Activated effector memory CD4-positive, alpha-beta T cell treated with Interleukin-2 at 50 U/mL for 16 hours (primary cell): ENCODE measurements around the gene LCE3A.
"Not testable (repeated sequence)": the region's sequence is repeated elsewhere in the genome, so short reads cannot be mapped to it uniquely, and the experiment has no call there.

ENCODE experiments used
- DNase-seq: peaks from one replicate; pipeline ENCODE4 v3.0.0-alpha.2; 2020

Gene LCE3A, protein sequence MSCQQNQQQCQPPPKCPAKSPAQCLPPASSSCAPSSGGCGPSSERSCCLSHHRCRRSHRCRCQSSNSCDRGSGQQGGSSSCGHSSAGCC

DNA sequence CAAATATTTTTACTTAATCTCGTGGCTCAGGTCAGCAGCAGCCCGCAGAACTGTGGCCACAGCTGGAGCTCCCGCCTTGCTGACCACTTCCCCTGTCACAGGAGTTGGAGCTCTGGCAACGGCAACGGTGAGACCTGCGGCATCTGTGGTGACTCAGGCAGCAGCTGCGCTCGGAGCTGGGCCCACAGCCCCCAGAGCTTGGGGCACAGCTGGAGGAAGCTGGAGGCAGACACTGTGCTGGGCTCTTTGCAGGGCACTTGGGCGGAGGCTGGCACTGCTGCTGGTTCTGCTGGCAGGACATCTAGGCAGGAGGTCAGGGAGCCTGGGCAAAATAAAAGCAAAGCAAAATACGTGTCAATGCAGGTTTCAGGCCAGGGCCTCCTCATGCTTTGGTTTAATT lies at the start of gene LCE3A:
Gene LCE3A, minus strand, starts transcription at position 301 of the 400 bp plus-strand sequence. Its CDS starts 0 bp downstream, at position 301.
- DNase-seq: no peak

DNA sequence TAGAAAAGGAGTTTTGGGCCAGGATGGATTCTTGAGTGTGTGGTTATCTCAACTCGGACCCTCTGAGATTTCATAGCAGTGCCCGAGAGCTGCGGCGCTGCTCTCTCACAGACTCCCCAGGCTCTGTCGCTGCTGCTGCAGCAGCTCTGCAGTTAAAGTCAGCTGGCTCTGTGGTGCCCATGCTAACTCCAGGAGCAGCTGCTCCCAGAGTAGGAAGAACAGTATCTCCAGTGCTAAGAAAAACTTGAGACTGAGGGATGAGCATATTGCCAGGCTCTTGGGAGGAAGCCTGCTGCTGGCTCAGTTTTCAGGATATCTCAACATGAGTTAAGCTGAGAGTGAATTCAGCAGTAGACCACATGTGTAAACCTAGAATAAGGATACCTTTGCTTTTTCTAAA lies 44.7 kb upstream of the LCE3A start:
- DNase-seq: no peak

DNA sequence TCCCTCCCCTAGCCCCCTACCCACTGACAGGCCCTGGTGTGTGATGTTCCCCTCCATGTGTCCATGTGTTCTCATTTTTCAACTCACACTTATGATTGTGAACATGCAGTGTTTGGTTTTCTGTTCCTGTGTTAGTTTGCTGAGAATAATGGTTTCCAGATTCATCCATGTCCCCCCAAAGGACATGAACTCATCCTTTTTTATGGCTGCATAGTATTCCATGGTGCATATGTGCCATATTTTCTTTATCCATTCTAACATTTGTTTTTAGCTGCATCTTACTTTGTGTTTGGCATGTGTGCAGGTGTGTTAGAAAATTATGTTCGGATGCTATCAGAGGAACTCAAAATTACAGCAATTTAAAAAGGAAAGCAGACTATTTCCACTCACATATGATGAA lies 43.3 kb upstream of the LCE3A start:
- DNase-seq: not testable (repeated sequence)

DNA sequence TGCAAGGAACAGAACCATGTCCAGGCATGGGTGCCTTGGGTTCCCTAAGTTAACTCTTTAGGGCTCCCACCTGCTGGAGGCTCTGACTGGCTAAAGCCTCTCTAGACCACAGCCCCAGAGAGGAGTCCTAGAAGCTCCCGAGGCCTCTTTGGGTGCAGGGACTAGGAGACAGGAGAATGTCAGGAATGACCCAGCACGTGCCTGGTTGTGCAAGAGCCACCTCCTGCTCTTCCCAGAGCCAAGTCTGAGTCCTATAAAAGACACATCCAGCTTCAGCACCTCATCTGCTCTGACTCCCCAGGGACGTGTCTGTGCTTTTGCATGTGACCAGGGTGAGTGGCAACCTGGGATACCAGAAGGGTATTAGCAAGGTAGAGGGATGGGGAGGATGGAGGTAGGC lies 40.2 kb upstream of the LCE3A start, which contains the start of gene LCE2D:
Gene LCE2D, plus strand, starts transcription at position 283 of the 400 bp plus-strand sequence. CDS start 726 bp downstream, outside the sequence.
- DNase-seq: no peak

DNA sequence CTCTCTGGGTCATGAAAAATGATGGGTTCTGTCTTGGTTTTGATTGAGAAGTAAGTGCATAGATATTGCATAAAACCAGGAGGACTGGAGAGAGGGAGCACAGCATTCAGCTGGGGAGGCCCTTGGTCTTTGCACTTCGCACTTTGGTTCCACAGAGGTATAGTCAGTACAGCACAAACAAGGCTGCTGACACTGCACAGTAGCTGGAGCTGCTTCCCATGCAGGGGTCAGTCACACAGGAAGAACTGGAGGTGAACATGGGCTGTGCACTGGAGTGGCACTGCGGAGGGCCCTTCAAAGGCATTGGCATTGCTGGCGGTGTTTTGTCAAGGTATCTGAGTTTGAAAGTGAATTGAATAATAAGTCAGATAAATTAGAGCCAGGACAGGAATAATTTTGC lies 35.7 kb upstream of the LCE3A start:
- DNase-seq: no peak

DNA sequence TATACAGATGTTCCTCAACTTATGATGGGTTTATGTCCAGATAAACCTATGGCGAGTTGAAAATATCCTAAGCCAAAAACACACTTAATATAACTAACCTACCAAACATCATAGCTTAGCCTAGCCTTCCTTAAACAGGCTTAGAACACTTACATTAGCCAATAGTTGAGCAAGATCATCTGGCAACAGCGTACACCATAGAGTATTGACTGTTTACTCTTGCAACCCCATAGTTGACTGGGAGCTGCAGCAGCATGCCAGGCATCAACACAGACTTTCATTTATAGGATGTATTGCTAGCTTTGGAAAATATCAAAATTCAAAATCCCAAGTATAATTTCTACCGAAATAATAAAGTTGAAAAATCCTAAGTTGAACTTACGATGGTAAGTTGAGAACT lies 34.8 kb upstream of the LCE3A start:
- DNase-seq: no peak

DNA sequence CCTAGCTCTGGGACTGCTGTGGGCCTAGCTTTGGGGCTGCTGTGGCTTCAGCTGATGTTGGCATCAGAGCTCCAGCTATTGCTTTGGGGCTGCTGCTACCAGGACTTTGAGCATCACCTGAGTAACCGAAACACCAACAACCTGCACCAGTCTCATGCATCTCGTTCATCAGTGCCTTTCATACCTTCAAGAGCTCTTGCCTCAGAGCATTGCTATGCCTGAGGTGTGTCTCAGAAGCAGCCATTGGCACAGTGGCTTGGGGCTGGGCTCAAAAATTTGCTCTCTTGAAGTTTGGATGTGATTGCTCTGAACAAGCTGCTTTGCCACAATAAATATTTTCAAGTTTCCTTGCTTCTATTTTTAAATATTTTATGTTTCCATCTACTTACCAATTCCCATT lies 33.6 kb upstream of the LCE3A start:
- DNase-seq: no peak

DNA sequence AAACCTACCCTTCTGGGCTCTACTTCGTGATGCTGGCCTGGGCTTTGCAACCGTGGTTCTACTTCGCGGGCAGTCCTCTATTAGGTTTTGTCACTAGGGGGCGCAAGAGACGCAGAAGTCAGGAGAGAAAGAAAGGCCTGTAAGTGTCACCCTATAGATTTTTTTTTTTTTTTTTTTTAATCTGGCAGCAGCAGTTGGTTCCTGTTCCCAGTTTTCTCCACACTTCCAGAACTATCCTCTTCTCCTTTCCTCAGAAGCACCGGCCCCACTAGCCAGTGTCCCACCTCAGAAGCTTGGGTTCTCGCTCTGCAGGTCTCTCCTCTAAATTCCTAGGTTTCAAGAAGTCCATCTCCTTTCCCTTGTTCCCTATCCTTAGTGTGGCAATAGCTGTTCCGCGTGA lies 31.2 kb upstream of the LCE3A start:
- DNase-seq: peak; percentile 11

DNA sequence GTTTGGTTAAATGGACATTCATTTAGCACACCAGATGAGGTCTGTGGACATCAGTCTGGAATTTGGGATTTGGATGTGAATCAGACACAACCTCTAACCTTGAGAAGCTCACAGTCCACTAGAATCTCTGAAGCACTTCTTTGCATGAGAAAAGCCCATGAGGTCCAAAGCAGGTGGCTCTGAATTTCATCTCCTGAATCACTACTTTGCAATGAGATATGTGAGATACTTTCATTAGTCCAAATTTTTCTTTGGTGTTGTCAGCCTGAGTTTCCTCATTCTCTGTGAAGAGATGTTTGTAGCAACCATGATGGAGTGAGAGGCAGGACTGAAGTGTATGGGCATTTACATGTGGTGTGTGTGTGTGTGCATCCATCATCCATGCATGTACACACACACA lies 23.8 kb upstream of the LCE3A start:
- no peak for DNase-seq

DNA sequence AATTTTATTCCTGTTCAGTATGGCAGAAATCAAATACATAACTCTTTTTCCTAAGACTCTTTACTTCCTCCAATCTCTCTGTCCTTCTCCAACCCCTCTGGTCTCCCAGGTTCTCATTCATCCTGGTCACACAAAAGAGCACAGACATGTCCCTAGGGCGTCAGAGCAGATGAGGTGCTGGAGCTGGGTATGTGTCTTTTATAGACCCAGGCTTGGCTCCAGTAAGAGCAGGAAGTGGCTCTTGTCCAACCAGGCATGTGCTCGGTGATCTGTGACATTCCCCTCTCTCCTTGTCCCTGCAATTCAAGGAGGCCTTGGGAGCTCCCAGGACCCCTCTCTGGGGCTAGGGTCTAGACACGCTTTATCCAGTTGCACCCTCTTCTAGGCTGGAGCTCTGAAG lies 22.2 kb upstream of the LCE3A start:
- no peak for DNase-seq

DNA sequence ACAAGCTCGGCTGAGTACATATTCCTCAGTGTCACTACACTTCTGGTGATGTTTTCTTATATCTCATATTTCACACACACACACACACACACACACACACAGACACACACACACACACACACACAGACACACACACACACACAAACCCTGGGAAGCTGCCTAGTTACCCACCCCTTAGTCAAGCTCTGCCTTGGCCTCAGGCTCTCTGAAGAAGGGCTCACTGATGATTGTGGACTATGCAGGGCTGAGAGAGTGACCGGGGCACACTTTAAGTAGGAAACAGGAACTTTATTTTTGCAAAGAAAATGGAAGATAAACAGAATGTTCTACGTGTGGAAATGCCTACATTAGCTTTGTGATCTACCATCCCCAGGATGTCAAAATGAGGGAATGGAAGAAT lies 21.0 kb upstream of the LCE3A start:
- no peak for DNase-seq

DNA sequence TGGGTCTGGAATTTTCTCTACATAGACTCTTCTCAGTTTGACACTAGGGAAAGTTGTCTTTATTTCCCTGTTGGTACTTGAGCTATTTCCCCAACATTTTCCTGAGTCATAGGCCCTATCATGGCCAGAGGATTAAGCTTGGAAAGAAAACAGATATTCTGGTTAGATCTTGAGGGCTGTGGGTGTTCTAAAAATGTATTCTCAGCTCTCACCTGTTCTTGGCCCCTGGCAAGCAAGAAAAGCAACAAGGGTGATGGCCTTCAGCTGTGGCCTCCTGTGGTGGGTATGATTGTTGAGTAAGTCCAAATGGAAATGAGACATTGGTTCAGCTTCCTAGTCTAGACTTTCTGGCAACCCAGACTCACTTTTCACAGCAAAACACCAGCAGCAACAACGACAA lies 17.4 kb upstream of the LCE3A start:
- no peak for DNase-seq

DNA sequence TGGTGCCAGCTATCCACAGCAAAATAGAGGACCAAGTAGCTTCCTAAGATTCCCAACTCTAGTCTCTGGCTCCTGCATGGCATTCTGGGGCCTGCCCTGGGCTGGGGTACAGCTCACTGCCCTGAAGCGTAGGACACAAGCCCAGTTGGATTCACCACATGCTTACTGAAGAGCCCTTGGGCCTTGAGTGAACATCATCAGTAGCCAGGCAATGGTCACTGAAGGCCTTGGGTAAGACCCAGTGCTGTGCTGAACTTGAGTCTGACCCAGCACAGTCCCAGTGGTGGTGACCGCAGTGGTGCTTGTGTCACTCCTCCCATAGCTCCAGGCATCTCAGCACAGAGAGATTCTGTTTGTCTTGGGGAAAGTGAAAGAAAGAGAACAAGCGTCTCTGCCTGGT lies 7.7 kb upstream of the LCE3A start:
- no peak for DNase-seq

DNA sequence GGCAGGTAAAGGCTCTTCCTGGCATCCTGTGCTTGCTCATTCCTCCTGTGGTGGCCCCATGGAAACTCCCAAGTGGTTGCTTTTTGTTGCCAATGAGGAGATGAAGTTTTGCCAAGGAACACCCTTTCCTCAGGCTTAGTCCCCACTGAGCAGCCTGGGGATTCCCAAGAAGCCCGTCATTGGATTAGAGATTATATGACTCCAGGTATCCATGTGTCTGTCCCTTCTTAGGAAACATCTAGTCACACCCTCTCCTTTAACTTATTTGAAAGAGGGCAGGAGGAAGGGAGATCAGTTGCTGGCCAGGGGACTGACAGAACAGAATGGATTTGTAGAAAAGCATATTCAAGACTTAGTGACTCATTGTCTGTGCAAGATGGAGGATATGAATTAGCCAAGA lies 3.8 kb upstream of the LCE3A start:
- DNase-seq: no peak

DNA sequence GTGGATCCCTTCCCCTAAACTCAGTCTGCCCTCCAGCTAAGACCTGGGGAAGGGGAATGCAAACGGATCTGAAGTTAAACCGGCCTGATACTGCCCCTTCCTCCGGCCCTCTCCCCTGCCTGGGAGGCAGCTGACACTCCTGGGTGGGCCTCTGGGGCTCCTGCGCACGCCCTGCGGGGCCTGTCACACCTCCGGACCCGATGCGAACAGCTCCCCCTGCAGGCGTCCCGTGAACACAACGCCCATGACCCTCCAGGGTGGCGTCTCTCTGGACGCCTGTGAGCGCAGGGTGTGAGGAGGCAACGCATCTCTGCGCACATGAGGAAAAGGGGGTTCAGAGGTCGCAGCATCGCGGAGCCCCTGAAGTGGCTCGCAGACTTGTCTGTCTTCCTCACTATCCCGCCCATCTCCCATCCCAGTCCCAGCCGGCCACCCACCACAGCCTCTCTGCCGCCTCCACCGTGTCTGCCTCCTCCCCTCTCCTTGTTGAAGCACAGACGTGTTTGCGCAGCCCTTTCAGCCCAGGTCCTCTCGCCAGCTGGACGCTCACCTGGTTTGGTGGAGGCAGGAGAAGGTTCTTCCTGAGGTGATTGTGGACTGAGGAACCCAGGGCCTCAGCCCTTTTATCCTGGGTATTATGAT lies 421 bp upstream of the LCE3A start:
- no peak for DNase-seq

DNA sequence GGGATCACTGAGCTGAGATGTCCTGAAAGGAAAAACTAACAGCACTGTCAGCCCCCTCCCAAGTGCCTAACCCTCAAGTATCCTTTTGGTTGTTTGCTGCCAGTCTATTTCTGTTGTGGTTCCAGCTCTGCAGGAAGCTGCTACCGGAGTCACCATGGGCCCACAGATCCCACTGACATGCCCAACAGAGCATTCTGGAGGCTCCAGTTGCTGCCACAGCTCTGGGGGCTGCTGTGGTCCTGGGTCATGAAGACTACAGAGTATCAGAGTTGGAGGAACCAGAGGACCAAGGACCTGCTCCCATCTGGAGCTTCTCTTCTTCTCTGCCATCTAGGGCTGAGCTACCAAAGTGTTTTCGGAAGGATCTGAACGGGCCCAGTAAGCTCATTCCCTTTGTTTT lies 910 bp downstream of the LCE3A start:
- DNase-seq: no peak

DNA sequence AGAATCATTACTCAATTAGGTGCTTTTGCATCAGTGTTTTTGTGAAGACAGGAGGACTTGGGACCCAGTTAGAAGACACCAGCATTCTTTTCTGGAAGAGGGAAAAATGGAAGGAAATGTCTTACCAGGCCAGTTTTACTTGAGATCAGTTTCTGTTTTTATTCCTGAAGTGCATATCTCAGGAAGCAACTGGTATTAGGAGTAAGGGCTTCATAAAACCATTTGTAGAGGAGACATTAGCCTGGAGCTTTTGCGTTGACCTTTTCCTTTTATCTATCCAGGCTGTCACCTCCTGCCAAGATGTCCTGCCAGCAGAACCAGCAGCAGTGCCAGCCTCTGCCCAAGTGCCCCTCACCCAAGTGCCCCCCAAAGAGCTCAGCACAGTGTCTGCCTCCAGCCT lies 9.4 kb downstream of the LCE3A start, which contains the start of gene LCE3B:
Gene LCE3B, plus strand, starts transcription at position 301 of the 400 bp plus-strand sequence. Its CDS starts 0 bp downstream, at position 301.
- DNase-seq: no peak

DNA sequence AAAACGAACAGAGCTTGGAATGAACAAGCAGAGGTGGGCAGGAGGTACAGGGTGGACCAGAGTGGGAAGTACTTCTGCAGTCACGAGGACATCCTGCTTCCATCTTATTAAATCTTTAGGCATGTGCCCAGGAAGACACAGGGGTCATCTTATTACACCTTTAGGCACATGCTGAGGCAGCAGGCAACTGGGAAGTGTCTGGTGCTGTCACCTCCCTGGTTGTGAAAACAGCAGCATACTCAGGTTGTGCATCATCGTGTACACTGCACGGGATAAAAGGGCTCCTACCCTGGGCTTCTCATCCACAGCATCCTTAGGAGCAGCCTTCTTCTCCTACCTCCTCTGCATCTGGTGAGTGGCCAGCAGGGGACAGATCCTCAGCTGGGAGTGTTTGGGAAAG lies 23.0 kb downstream of the LCE3A start, which contains the start of gene LCE3C:
Gene LCE3C, plus strand, starts transcription at position 301 of the 400 bp plus-strand sequence. CDS start 498 bp downstream, outside the sequence.
- no peak for DNase-seq

DNA sequence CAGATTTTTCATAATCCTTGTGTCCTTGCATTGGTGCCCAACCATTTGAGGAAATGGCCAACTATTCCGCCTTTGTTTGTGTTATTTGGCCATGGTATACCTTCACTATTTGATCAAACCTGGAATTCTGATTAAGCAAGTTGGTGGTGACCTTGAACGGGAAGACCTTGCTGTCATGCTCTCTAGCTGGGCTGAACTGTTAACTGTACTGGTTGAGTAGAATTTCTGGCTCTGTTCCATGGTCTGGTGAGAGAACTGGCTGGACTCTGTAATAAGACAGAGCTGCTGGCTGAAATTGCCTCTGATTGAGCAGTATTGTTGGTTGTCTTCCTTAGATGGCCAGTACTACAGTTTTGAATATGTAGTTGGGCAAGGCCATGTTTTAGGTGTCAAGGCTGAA lies 25.9 kb downstream of the LCE3A start:
- DNase-seq: no peak

DNA sequence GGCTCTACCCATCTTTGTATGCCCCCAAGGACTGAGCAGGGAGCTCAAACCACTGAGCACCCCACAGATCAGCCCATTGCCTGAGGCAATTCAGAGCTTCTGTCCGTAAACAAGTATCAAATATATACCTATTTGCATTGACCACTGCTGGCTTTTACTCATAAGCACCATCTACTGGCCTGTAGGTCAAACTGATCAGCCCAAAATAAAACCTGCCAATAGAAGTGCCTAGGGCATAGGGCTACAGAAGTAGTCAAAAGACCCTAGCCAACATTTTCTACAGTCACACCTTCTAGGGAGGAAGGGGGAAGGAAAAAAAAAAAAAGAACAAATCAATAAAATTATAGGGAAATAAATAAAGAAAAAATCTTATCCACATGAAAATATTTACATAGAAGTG lies 37.3 kb downstream of the LCE3A start:
- DNase-seq: no peak

DNA sequence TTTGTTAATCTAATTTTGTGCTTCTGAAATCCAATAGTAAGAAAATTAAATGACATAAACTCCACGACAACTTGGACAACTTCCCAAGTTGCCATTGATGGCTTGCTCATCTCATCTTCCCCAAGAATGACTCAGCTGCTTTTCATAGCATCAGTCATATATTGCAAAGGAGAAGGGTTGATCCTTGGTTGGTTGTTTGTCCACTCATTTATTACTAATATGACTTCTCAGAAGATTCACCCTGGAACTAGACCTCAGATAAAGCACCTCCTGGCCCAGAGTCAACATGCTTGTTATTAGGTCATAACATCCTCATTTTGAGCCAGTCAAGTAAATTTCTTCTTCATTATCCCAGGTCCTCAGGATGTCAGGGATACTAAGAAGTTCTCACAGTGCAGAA lies 40.3 kb downstream of the LCE3A start:
- no peak for DNase-seq

DNA sequence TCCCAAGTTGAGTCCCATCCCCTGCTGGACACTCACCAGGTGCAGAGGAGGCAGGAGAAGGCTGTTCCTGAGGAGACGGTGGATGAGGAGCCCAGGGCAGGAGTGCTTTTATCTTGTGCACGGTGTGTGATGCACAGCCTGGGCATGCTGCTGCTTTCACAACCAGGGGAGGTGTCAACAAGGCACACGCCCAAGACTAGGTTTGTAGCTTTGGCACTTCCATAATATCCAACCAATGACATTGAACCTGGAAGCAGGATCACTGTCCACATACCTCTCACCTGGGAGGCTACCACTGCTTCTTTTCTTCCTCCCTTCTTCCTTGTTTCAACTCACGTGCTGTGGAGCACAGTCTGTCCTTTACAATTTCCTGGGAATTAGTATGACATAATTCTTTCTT lies 42.5 kb downstream of the LCE3A start, which contains the start of gene LCE3D:
Gene LCE3D, minus strand, starts transcription at position 84 of the 400 bp plus-strand sequence. CDS start 580 bp downstream, outside the sequence.
- no peak for DNase-seq

DNA sequence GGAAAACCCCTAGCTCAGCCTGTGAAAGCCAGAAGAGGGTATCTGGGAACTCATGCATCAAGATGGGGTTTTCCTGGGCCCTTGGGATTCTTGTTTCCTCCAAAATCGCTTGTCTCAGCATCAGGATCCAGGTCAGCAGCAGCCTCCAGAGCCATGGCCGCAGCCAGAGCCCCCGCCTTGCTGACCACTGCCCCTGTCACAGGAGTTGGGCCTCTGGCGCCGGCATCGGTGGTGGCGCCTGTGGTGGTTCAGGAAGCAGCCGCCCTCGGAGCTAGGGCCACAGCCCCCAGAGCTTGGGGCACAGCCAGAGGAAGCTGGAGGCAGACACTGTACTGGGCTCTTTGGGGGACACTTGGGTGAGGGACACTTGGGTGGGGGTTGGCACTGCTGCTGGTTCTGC lies 43.4 kb downstream of the LCE3A start:
- not testable (repeated sequence) for DNase-seq

DNA sequence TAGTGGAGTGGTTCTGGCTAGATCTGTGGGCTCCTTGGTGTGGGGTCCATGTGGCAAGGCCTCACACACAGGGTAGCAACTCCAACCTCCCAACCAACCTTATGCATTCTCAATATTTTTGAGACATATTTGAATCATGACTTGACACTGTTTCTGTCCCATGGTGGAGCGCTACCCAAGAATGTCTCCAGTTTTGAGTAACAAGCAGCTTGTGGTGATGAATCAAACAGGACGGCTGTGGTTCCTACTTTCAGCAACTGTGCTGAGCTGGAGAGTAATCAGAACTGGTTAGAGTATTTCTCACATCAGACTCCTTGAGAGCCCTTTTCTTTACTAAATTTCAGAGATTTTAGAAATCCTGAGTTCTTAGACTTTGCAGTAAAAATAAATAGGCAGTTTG lies 45.7 kb downstream of the LCE3A start:
- DNase-seq: no peak
